GM21619 (cell line): ENCODE measurements around the gene SCUBE3.

Experiments
- ATAC-seq: cut with Tn5 transposase; IDR thresholded peaks from one replicate; pipeline ENCODE4 v1.9.1; 2021; ENCODE audit not compliant: unreplicated experiment

The SCUBE3 gene

GRCh38 chr6:35213824-35214756, at the start of gene SCUBE3:
Gene SCUBE3 (plus strand): TSS chr6:35213956. CDS start chr6:35214419, 463 bp downstream.
- no peak for ATAC-seq

- ATAC-seq: no peak
These were observed 49.5 kb upstream of the SCUBE3 start for GRCh38 chr6:35164277-35164676.

- ATAC-seq: no peak
These were observed 48.9 kb upstream of the SCUBE3 start for GRCh38 chr6:35164868-35165267.

GRCh38 chr6:35165630-35166071, 48.1 kb upstream of the SCUBE3 start:
- no peak for ATAC-seq

- ATAC-seq: no peak
These were observed 47.6 kb upstream of the SCUBE3 start for GRCh38 chr6:35166116-35166515.

- no peak for ATAC-seq
These were observed 47.2 kb upstream of the SCUBE3 start for GRCh38 chr6:35166520-35166919.

GRCh38 chr6:35167505-35167904, 46.3 kb upstream of the SCUBE3 start:
- no peak for ATAC-seq

- no peak for ATAC-seq
These were observed 45.3 kb upstream of the SCUBE3 start for GRCh38 chr6:35168461-35168861.

- no peak for ATAC-seq
These were observed 43.6 kb upstream of the SCUBE3 start for GRCh38 chr6:35170166-35170565.

GRCh38 chr6:35170891-35171290, 42.9 kb upstream of the SCUBE3 start:
- no peak for ATAC-seq

GRCh38 chr6:35173044-35173426, 40.7 kb upstream of the SCUBE3 start:
- no peak for ATAC-seq

- no peak for ATAC-seq
These were observed 40.2 kb upstream of the SCUBE3 start for GRCh38 chr6:35173427-35174087.

GRCh38 chr6:35174088-35174434, 39.7 kb upstream of the SCUBE3 start:
- no peak for ATAC-seq

GRCh38 chr6:35174501-35174900, 39.3 kb upstream of the SCUBE3 start:
- ATAC-seq: no peak

GRCh38 chr6:35176301-35177024, 37.3 kb upstream of the SCUBE3 start:
- no peak for ATAC-seq

- no peak for ATAC-seq
These were observed 36.6 kb upstream of the SCUBE3 start for GRCh38 chr6:35177157-35177556.

- ATAC-seq: no peak
These were observed 36.2 kb upstream of the SCUBE3 start for GRCh38 chr6:35177596-35177995.

- ATAC-seq: no peak
These were observed 35.7 kb upstream of the SCUBE3 start for GRCh38 chr6:35178012-35178411.

GRCh38 chr6:35178932-35179832, 34.6 kb upstream of the SCUBE3 start:
- no peak for ATAC-seq

- ATAC-seq: no peak
These were observed 33.7 kb upstream of the SCUBE3 start for GRCh38 chr6:35179901-35180535.
